Measurements from ENCODE around the gene CCND3.

Gene CCND3

DNA sequence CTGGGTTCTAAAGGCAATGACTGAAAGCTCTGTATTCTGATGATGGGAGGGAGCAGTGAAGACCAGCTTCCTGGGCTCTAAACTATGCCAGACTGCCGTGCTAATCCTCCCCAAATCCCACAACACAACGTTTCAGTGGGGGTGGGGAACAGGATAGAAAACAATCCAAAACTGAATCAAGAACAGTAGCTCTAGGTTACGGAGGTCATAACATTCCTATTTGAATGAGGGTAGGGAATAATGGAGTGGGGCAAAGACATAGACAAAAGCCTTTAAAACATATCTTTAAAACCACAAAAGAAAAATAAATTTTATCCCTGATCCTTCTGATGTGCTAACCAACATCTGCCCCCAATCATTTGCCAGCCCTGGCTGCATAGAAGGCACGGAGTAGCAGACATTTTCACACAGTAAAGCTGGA, 54.3 kb downstream of the CCND3 start:
- ChIA-PET POLR2A (interaction anchor here (0.7 to 0.9 kb wide), 2 partner anchors 8 to 100 kb away, joined by 3 to 4 read pairs; partner anchors contain the start of genes TOMM6 and USP49), CTCF (no interaction called here)
- DNase-seq (ENCODE audit: extremely low spot score), result no peak
- TF ChIP-seq LEF1 (IDR thresholded peaks at IDR 0.05; ENCODE audit: borderline replicate concordance), result no peak
- TF ChIP-seq FOXA1 (IDR thresholded peaks at IDR 0.05), result no peak
- no peak for TF ChIP-seq BHLHE40 (IDR thresholded peaks at IDR 0.05; ENCODE audit: borderline replicate concordance)

DNA sequence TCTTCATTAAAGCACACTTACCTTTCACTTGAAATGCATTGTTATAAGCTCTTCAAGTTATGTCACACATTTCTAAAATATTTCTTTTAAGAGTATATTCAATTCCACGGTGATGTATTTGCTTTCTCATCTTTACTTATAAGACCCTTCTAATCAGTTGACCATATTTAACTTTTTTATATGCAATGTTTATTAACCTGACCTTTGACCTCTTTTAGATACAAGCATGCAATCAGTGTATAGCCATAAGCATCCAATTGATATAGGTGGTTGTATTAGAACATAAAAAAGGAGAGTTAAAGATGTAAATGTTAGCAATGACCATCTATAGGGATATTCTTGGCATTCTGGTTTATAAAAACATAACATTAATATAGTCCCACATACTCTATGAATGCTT, 55.7 kb downstream of the CCND3 start:
- TF ChIP-seq FOXM1 (IDR thresholded peaks at IDR 0.05; ENCODE audit: borderline replicate concordance) (no peak), L3MBTL2 (conservative IDR thresholded peaks at IDR 0.05) (no peak), FOXA1 (IDR thresholded peaks at IDR 0.05) (no peak), FOXK2 (IDR thresholded peaks at IDR 0.05) (no peak), TARDBP (IDR thresholded peaks at IDR 0.05) (no peak), HDGF (IDR thresholded peaks at IDR 0.05; ENCODE audit: borderline replicate concordance) (no peak), SUZ12 (IDR thresholded peaks at IDR 0.05) (no peak), NFRKB (IDR thresholded peaks at IDR 0.05) (no peak), CTBP1 (IDR thresholded peaks at IDR 0.05; ENCODE audit: borderline replicate concordance) (no peak), BHLHE40 (IDR thresholded peaks at IDR 0.05; ENCODE audit: borderline replicate concordance) (no peak), ARNT (IDR thresholded peaks at IDR 0.05) (no peak), SP1 (IDR thresholded peaks at IDR 0.05) (no peak), LEF1 (IDR thresholded peaks at IDR 0.05; ENCODE audit: borderline replicate concordance) (no peak), ZNF384 (IDR thresholded peaks at IDR 0.05) (no peak), ELF4 (IDR thresholded peaks at IDR 0.05) (no peak)
- TF ChIP-seq, protein P1, sequence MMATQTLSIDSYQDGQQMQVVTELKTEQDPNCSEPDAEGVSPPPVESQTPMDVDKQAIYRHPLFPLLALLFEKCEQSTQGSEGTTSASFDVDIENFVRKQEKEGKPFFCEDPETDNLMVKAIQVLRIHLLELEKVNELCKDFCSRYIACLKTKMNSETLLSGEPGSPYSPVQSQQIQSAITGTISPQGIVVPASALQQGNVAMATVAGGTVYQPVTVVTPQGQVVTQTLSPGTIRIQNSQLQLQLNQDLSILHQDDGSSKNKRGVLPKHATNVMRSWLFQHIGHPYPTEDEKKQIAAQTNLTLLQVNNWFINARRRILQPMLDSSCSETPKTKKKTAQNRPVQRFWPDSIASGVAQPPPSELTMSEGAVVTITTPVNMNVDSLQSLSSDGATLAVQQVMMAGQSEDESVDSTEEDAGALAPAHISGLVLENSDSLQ (IDR thresholded peaks at IDR 0.05), result no peak
- CTCF ChIA-PET, result interaction anchor here (0.5 kb wide), 1 partner anchor 686 kb away, joined by 3 read pairs; no protein-coding TSS in a partner anchor
- POLR2A ChIA-PET, result no interaction called here

GRCh38 chr6:41884957-41885356, 56.7 kb downstream of the CCND3 start:
- POLR2A ChIA-PET, result no interaction called here
- TF ChIP-seq ELF4 (IDR thresholded peaks at IDR 0.05) (no peak), ZNF384 (IDR thresholded peaks at IDR 0.05) (no peak), HDGF (IDR thresholded peaks at IDR 0.05; ENCODE audit: borderline replicate concordance) (no peak), SP1 (IDR thresholded peaks at IDR 0.05) (no peak), LEF1 (IDR thresholded peaks at IDR 0.05; ENCODE audit: borderline replicate concordance) (no peak), FOXM1 (IDR thresholded peaks at IDR 0.05; ENCODE audit: borderline replicate concordance) (no peak), CTBP1 (IDR thresholded peaks at IDR 0.05; ENCODE audit: borderline replicate concordance) (no peak), L3MBTL2 (conservative IDR thresholded peaks at IDR 0.05) (no peak), SUZ12 (IDR thresholded peaks at IDR 0.05) (no peak), BHLHE40 (IDR thresholded peaks at IDR 0.05; ENCODE audit: borderline replicate concordance) (no peak), TARDBP (IDR thresholded peaks at IDR 0.05) (no peak), FOXA1 (IDR thresholded peaks at IDR 0.05) (no peak), ARNT (IDR thresholded peaks at IDR 0.05) (no peak), NFRKB (IDR thresholded peaks at IDR 0.05) (no peak)
- TF ChIP-seq, protein P1 (IDR thresholded peaks at IDR 0.05), result no peak
- CTCF ChIA-PET, result no interaction called here

More for the DNA sequence above, 55.7 kb downstream of the CCND3 start:
- no peak for DNase-seq (ENCODE audit: extremely low spot score)

More at GRCh38 chr6:41884957-41885356, 56.7 kb downstream of the CCND3 start:
- no peak for DNase-seq (ENCODE audit: extremely low spot score)
